Hematopoietic multipotent progenitor cell treated with erythropoietin and hydrocortisone succinate and interleukin-3 and kit ligand, for 4 days (in vitro differentiated cells): ENCODE measurements around the gene TRIM9.
A peak's percentile ranks its signal among the peaks of the same experiment; 100 is the strongest.

Source experiments
- DNase-seq: peaks from one replicate; pipeline ENCODE4 v3.0.0-alpha.2; 2015

The TRIM9 gene

GRCh38 chr14:51041883-51042282 lies 53.0 kb downstream of the TRIM9 start:
- no peak for DNase-seq

GRCh38 chr14:51041108-51041531 lies 53.8 kb downstream of the TRIM9 start:
- DNase-seq: no peak

DNA sequence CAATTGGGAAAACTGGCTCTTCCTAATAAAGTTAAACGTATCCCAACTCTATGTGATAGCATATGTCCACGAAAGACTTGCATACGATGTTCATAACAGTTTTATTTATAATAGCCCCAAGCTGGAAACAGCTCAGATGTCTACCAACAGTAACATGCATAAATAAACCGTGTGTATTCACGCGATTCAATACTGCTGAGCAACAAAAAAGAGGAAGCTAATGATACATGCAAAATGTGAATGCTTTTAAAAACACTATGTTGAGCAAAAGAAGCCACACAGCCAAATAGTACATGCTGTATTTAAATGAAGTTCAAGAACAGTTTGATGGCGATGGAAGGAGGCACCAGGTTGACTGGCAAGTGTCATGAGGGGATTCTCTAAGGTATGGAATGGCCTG lies 55.7 kb downstream of the TRIM9 start:
- DNase-seq: peak; percentile 75

- DNase-seq: no peak
Observed at GRCh38 chr14:51035611-51036192, 59.2 kb downstream of the TRIM9 start.

DNA sequence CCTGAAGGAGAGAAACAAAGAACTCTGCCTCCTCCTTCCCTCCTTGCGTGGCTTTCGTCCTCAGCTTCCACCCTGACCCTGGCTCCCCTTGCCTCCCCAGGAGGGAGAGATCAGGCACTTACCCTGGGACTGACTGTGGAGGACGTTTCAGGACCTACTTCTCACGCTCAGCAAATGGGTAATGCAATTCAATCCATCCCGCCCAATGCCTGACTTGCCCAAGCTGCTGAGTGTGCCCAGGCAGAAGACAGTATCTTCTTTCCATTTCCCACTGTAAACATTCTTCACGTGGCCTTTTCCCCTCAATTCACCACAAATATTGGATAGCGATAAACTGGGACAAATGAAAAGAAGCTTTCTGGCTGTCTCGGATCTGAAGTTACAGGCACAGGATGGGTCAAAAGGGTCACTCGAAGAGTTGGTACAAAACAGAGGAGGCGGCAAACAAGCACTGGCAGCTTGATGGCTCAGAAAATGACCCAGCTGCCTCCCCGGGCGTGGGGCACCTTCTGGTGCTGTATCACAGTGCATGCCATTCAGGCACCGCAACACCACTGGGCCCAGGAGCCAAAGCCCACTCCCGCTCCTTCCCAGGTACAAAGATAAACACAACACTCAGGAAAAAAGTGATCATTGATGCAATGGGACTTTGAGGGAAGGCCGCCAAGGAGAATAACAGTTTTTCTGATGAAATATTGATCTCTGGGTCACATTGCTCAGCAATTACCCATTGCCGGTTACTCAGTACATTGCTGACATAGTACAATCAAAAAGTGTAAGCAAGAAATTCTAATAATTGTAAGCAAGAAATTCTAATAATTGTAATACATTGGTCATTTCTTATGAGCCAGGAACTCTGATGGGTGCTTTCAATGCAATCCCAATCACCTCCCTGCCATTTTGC lies 65.8 kb downstream of the TRIM9 start:
- no peak for DNase-seq

- DNase-seq: no peak
Observed at GRCh38 chr14:51028361-51028760, 66.5 kb downstream of the TRIM9 start.

- DNase-seq: no peak
Observed at GRCh38 chr14:51024377-51024776, 70.5 kb downstream of the TRIM9 start.

DNA sequence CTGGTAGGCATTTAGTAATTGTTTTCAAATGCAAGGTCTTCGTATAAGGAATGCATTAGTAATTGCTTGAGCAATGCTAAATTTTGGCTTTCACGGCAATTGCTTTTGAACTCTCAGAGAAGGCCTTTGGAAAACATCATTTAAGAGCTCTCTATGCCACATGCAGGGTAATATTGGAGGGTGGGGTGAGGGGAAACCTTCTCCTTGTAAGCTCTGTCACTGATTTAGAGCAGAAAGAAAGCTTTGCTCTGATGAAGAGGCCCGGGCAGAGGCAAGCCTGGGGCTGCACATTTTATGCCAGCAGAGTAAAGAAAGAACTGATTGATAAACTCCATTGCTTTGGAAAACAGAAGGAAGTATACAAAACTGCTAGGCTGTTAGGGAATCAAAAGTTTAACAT lies 70.9 kb downstream of the TRIM9 start:
- no peak for DNase-seq

GRCh38 chr14:51022769-51023168 lies 72.1 kb downstream of the TRIM9 start:
- no peak for DNase-seq

DNA sequence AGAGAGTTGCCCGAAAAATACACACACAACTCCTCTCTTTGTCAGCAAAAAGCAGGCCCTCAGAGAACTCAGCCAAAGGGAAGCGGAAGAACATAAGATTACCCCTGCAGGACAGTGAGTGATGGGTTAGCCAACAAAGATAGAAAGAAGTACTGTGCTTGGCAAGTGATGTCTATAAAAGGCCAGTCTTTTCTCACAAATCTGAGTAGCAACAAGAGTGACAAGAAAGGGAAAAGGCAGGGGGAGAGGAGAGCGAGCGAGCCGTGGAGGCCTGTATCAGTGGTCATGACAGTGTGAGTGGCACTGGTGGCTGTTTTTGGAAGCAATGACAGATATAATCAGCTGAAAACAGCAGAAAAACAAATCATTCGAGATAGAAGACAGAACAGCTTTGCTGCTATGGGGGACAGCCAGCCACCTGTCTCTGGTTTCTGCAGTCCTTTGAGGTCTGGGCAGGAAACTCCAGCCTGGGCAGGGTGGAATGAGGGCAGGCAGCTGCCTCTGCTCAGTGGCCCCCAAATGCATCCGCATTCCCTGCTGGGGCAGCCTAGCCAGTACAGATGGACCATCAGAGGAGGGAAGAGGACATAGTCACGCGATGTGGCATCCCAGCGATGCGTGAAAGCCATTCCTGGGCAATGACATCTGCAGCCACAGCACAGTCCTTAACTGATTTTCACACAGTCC lies 74.7 kb downstream of the TRIM9 start:
- no peak for DNase-seq

GRCh38 chr14:51019089-51019488 lies 75.8 kb downstream of the TRIM9 start:
- no peak for DNase-seq

DNA sequence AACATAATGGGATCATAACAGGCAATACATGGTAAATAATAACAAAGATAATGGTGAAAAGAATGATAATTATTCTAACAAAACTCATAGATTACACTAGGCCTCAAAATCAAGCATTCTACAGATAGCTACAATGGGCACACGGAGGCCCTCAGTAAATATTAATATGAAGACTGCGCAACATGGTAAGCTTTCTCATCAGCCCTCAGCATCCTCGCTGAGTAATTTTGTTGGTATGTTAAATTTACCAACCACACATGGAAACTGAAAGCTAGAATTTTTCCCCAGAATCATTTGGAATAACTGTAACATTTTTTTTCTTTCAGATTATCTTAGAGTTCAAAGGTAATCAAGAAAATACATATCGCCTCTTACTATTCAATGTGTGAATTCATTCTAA lies 76.4 kb downstream of the TRIM9 start:
- DNase-seq: no peak

GRCh38 chr14:51014625-51015024 lies 80.3 kb downstream of the TRIM9 start:
- no peak for DNase-seq

DNA sequence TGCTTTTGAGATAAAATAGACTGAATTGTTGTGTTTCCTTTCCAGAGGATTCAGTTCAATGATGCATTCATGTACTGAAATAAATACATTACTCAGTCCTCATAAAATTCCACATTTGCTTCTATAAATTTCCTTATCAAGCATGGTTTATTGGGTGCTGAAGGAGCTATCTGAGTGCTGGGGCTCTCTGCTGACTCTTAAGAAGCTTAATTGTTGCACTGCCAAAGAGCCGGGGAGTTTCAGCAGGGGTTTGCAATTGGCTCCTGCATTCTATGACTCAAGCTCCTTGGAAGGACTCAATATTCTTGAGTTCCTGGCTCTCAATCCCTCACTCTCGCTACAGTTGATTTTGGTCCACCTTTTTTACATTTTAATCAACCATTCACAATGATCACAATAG lies 80.8 kb downstream of the TRIM9 start:
- no peak for DNase-seq

GRCh38 chr14:51012055-51012454 lies 82.8 kb downstream of the TRIM9 start:
- DNase-seq: no peak

GRCh38 chr14:51008446-51008845 lies 86.5 kb downstream of the TRIM9 start:
- no peak for DNase-seq

DNA sequence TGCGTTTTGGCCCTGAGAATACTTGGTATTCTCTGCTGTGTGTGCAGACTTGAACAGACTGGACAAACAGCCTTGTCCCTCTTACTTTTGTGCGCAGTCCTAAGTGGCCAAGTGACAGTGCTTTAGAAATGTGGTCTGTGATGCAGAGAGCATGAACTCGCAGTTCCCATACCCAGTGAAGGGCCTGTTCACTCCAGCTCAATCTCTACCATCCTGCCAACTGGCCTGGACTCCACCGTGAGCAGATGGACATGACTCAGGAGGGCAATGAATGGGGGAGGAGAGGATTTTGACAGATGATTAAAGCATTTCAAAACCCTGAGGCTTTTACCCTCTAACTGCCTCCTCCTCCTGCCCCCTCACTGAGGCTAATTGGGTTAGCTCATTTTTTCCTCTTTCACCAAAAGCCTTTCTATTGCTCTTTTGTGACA lies 88.1 kb downstream of the TRIM9 start:
- DNase-seq: peak; percentile 73

GRCh38 chr14:51006324-51006723 lies 88.6 kb downstream of the TRIM9 start:
- no peak for DNase-seq

DNA sequence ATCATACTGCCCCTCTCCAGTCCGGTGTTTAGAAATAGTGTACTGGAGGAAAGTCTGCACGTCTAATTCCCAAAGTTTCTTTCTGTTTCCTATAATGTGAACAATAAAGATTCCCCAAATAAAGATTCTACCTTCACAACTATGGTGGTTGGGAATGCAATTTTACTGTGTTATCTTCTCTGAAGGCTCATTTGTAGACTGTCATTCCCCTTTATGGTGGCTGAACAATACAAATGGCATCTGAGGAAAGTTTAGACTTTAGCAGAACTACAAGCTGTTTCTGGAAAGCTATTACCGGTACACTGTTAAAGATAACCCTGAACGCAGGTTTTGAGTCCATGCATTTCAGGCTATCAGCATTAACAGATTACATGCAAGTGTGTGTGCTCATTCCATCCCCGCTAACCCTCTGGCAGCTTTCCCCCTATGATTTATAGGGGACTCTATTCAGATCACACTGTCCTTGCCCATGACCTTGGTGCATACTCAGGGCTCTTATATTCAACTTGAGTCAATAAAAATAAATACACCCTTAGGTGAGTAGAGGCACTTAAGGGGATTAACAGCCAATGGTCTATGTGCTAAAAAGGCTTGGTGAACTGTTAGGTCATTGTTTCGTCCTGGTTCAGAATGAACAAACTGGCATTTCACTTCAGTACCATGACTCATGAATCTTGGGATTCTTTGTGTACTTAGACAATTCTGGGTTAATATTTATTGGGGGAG lies 89.9 kb downstream of the TRIM9 start:
- no peak for DNase-seq

DNA sequence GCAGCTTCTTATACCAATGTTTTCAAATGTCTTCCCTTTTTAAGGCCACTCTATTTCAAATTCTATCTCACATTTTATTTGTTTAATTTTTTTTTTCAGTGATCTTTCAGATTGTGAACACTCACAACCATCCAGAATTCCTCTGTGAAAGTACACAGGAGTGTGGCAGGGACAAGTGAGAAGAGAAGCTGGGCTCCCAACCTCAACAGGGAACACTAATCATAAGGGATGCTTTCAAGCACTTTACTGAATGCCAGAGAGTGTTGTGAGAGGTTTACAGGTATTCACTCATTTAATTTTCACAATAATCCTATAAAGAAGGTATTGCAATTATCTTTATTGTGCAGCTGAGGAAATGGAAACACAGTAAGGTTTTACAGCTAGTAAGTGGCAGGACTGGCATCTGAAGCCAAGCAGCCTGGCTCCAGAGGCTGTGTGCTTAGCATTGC lies 90.5 kb downstream of the TRIM9 start:
- DNase-seq: no peak

DNA sequence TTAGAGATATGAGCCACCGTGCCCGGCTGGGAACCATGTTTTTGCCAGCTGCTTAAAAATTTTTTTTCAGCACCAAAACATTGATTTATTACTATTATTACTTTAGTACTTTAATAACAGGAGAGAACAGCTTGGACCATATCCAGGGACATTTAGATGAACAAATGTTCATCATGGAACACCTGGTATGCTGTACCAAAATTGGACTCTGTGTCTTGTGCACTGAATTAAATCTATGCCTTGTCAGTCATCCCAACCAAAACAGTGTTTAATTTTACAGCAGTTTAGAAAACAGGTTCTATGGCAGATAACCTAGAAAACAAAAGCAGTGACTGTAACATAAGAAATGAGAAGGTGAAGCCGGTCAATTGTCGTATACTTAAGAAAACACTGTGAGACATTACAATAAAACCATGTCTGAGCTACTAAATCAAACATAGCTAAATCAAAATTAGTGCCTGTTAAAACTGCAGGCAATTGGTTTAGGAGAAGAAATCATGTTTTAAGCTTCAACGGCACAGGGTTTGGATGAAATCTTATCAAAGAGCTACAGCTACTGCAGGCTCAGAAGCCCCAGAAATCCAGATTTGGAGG lies 92.4 kb downstream of the TRIM9 start:
- DNase-seq: no peak

GRCh38 chr14:51000566-51000965 lies 94.3 kb downstream of the TRIM9 start:
- peak; percentile 14 for DNase-seq

DNA sequence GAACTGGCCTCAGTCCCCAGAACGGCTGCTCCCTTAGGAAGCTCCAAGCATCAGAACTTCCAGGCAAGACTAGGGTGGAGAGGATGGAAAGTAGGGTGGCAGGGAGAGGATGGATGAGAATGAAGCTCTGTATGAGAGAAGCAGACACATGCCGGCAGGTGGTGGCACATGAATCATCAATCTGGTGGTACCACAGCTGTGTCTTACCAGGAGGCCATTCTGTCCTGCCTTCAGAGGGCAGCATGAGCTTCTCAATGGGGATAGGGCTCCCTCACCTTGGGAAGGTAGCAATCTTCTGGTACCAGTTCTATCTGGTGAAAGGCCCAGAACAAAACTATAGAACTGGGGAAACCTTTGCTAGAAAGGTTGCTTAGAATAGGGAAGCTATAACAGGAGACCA lies 95.2 kb downstream of the TRIM9 start:
- DNase-seq: no peak
